NCI-H187 treated with DMSO at 0.1 percent for 48 hours (cell line): ENCODE measurements around the gene DCLRE1A.
"Not testable (repeated sequence)": the region's sequence is repeated elsewhere in the genome, so short reads cannot be mapped to it uniquely, and the experiment has no call there.

Experiments used
- DNase-seq: peaks from one replicate; lab custom pipeline; 2025; lab: John Stamatoyannopoulos, UW

Gene DCLRE1A

GRCh38 chr10:113858541-113858940, 4.7 kb upstream of the DCLRE1A start:
- no peak for DNase-seq

GRCh38 chr10:113857210-113857609, 3.3 kb upstream of the DCLRE1A start:
- DNase-seq = no peak

GRCh38 chr10:113856563-113856962, 2.7 kb upstream of the DCLRE1A start:
- no peak for DNase-seq

DNA sequence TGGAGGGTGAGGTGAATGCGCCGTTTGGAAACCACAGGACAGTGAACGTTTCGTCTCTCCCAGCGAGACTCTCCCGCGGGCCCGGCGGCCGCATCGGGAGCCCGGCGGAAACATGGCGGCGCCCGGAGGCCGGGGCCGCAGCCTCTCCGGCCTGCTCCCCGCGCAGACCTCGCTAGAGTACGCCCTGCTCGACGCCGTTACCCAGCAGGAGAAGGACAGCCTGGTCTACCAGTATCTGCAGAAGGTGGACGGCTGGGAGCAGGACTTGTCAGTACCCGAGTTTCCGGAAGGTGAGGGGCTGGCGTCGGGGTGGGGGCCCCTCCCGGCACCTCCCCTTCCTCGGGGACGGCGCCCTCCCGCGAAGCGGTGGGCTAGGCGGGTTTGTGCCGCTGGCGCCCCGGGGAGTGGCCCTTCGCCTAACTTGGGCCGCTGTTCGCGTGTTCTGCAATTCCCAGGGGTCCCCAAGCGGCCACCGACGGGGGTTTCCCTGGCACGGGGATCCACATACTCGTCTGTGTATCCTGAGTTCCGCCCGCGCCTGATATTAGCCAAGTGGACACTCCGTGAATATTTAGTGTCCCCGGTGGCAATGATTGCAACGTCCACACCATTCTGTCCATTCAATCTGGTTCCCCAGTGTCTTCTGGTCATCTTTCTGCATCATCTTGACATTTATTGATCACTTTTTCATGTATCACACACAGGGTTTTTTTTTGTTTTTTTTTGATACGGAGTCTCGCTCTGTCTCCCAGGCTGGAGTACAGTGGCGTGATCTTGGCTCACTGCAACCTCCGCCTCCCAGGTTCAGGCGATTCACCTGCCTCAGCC, 1.1 kb upstream of the DCLRE1A start:
- no peak for DNase-seq

DNA sequence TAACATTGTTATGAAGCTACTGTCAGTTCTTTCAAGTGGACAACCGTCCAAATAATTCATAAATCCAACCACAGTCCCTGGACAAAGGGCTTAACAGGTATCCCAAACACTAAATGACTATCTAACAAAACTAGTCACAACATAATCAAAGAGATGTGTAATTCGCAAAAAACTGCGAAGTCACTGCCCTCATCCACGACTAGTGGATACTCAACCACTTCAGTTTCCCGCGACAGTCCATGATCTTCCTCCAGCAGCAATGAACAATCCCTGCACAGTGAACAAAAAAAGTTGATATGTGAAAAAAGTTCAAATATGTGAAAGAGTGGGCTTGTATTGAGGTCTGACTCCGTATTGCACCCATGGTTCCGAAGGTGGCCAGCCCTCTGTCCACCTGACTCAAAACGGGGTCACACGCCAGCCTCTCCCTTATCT, 287 bp downstream of the DCLRE1A start:
- DNase-seq = no peak

GRCh38 chr10:113849946-113850345, 3.9 kb downstream of the DCLRE1A start:
- DNase-seq = no peak

GRCh38 chr10:113849140-113849803, 4.6 kb downstream of the DCLRE1A start:
- DNase-seq = no peak

GRCh38 chr10:113846036-113846435, 7.8 kb downstream of the DCLRE1A start:
- no peak for DNase-seq

GRCh38 chr10:113843972-113844485, 9.9 kb downstream of the DCLRE1A start:
- no peak for DNase-seq

- DNase-seq = no peak
Measured at GRCh38 chr10:113842171-113842570, 11.7 kb downstream of the DCLRE1A start.

DNA sequence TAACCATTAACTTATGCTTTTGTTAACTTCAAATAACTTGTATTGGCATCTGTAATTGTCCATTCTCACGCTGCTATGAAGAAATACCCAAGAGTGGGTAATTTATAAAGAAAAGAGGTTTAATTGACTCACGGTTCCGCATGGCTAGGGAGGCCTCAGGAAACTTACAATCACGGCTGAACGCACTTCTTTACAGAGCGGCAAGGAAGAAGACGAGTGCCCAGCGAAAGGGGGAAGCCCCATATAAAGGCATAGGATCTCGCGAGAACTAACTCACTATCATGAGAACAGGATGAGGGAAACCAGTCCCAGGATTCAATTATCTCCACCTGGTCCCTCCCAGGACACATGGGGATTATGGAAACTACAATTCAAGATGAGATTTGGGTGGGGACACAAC, 25.3 kb downstream of the DCLRE1A start:
- DNase-seq = not testable (repeated sequence)

DNA sequence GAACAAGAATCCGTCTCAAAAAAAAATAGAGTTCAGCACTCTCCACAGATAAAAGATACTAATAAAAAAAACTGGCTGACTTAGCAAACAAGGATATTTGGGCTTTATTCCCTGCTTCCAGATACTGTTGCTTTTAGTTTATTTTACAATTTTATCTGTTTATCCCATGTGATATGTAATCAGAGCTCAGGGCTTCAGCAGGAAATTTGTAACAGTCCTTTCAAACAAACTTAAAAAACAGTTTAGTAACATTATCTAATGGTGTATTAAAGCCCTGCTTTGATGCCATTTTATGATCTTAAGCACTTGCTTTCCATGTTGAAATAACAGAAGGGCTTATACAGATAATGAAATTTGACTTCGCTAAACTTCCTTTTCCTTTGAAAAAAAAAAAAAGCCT, 28.1 kb downstream of the DCLRE1A start:
- no peak for DNase-seq

DNA sequence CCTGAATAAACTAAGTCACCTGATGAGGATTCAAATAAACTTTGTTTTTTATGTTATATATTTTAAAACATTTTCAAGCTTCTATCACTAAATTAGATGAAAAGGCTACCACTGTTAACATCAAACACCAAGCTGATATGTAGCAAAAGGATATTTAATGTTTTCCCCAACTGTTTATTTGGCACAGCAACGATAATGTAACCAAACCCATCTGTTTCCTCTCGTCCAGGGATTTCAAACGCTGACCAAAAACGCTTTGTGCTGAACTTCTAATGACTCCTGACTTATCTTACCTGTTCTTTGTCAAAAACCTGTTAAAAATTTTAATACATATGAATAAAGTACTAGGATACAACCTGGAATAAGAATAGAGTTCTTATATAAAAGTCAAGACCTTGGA, 30.5 kb downstream of the DCLRE1A start:
- no peak for DNase-seq

GRCh38 chr10:113822174-113822573, 31.7 kb downstream of the DCLRE1A start:
- DNase-seq = no peak

GRCh38 chr10:113821306-113821705, 32.6 kb downstream of the DCLRE1A start:
- DNase-seq = not testable (repeated sequence)

DNA sequence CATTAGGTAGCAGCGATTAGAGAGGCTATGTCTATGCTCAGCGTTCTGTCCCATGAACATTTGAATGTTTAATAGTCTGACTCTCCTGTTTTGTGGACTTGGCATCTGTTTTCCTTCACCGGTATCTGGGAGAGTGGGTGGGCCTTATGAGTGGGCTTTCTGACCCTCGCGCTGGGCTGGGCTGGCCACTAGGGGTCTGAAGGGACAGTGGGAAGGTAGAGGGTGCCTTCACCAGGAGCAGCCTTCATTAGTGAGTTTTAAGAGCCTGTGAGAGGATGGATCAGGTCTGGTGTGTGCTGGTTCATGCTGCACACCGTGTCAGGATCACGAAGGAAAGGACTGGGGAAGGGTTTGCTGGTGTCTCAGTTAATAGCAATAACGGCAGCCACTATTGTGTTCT, 33.4 kb downstream of the DCLRE1A start:
- DNase-seq = no peak

DNA sequence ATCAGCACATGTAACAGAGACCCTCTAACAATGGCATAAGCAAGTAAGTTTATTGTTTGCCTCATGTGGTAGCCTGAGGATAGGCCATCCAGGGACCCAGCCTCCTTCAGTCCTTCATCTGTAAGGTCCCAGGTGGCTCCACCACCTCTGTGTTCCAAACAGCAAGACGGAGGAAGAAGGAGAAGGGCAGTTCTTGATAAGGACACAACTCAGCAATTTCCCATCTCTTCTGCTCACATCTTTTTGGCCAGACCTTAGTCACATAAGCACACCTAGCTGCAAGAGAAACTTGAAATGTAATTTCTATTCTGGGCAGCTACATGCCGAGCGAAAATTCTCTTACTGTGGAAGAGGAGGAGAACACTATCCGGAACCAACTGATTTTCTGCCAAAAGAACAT, 33.9 kb downstream of the DCLRE1A start:
- no peak for DNase-seq

GRCh38 chr10:113814700-113815099, 39.2 kb downstream of the DCLRE1A start:
- DNase-seq = not testable (repeated sequence)

GRCh38 chr10:113808168-113808567, 45.7 kb downstream of the DCLRE1A start:
- no peak for DNase-seq

- no peak for DNase-seq
Measured at GRCh38 chr10:113806503-113806902, 47.4 kb downstream of the DCLRE1A start.

DNA sequence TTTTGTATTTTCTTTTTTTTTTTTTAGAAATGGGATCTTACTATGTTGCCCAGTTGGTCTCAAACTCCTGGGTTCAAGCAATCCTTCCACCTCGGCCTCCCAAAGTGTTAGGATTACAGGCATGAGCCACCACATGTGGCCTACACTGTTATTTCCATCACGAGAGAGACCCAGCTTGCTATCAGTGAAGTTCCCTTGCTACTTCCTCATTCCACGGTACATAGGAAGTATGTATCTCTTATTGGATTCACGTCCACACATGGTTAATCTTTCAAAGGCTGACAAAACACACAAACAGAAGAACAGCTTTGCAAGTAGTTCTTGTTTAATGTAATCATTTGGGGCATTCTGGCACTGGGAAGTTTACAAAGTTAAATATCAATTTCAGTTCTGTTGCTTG, 50.9 kb downstream of the DCLRE1A start:
- DNase-seq = no peak

DNA sequence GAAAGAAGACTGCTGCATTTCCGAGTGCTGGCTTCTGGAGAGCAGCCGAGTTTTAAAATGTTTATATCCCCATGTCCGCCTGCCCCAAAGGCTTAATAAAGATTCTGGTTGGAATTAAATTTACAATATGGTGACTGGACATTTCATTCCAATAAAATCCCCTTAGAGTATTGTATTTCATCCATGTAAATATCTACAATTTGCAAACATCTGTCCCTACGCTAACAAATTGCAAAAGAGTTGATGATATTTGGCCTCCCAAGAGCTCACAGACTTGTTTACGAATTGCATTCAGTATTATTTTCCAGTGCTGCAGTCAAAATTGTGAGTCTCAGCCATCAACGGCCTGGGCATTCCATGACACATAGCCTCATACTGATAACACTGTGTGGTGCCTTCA, 52.3 kb downstream of the DCLRE1A start:
- no peak for DNase-seq

DNA sequence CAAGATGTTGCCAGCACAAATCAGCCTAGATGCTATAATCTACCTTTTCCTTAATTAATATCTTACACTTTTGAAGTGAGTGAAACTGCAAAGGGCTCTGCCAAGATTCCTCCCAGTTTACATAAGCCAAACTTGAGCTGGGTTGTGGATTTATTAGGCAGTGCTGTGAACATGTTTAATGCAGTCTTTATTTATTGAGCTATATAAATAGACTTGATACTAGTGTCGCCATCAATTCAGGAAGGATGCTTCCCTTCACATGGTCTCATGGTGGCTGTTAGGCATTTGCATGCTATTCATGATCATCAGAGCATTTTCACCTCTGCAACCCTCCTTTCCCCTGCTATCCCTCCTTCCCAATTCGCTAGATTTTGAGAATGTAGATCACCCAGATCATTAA, 62.2 kb downstream of the DCLRE1A start:
- no peak for DNase-seq
